Gastrocnemius medialis (tissue), 4 donors: ENCODE results near the gene NUBP2.

Experiments
- CTCF ChIP-seq, 5 experiments: fragments of 450-650 bp in 3 of 5; fragments of 200-600 bp in 2 of 5; sonication (generic) in 2 of 5; IDR thresholded peaks in 4 of 5; conservative IDR thresholded peaks in 1 of 5; 1 replicate in 4 of 5; 2 replicates in 1 of 5; pipeline ENCODE4 v1.5.1; 2016 to 2019; ENCODE audit warnings: antibody characterized with exemption in 5 of 5, mild to moderate bottlenecking in 3 of 5, moderate library complexity in 3 of 5
- POLR2A ChIP-seq, 2 donors: fragments of 450-650 bp; IDR thresholded peaks; one replicate each; pipeline ENCODE4 v1.6.1; 2017; ENCODE audit warnings: antibody characterized with exemption in 2 of 2, mild to moderate bottlenecking in 2 of 2, moderate library complexity in 2 of 2

- no peak for TF ChIP-seq POLR2A (IDR thresholded peaks at IDR 0.05)
- TF ChIP-seq CTCF (IDR thresholded peaks at IDR 0.05 in 4 of 5, conservative IDR thresholded peaks at IDR 0.05 in 1 of 5): no peak
These were observed 19.8 kb upstream of the NUBP2 start for GRCh38 chr16:1762879-1763520.
